ENCODE results near the gene ZNF354C.

Gene ZNF354C

DNA sequence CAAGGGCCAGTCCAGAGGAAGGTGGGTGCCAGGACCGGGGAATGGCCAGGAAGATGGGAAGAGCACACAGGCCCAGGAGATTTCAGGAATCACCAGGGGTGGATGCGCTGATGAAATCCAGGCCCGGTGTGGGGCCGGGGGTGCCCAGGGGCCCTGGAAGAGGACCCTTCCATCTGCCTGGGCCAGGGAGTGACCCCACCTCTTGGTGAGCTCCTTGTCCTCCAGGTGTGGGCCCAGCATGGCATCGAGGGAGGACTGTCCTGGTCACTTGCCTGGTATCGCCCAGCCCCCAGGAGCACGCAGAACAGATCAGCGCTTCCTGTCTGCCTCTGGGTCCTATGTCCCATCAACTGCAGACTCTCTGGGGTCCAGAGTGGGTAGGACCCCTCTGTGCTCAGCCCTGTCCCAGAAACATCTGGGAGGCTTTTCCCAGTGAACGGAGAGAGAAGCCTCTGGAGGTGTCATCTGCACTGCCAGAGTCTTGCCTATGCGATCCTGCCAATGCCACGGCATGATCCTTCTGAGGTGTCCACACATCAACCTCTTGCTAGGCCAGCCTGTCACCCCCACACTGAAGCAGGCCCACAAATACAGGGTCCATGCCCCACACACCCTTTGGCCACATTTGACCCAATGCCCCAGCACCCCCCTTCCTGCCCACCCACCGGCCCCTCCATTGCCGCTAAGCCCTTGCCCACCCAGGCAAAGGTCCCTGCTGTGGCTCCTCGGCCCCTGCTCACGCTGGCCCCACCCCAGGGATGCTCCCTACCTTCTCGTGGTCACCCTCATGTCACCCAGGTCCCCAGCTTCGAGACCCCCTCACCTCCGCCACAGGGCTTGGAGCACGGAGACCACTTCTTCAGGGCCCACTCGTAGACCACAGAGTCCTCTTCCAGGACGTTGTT is 67.2 kb downstream of the ZNF354C start:
- DNase-seq (ENCODE audit: low read depth) = no peak

DNA sequence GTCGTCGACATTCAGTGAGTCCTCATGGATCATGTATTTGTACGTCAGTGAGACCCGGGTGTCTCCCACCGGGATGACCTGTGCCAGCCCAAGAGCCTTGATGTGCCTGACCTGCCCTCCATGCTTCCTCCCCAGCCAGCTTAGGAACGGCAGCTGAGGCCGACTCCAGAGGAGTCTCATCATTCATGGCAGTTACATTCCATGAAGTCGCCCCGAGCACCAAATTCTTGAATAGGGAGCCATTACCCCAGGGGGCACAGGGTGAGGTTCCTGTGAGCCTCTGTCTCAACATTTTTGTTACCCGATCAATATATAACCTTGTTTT is 67.8 kb downstream of the ZNF354C start:
- no peak for DNase-seq (ENCODE audit: low read depth)

DNA sequence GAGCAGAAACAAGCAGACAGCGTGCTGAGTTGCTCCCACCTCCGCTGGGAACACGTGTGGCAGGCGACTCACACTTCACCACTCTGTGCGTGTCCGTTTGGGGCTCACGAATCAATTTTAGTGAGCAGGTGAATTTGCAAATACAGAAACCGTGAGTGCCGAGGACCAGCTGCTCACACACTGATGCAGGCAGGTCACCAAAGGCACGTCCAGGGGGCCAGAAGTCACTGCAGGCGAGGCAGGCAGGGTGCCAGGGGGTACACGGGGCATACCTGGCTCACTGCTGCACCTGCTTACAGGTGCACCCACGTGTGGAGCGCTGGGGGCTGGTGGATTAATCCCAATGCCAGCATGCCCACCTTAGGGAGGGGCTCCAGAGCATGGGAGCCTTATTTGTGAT is 68.8 kb downstream of the ZNF354C start:
- DNase-seq (ENCODE audit: low read depth) = no peak

DNA sequence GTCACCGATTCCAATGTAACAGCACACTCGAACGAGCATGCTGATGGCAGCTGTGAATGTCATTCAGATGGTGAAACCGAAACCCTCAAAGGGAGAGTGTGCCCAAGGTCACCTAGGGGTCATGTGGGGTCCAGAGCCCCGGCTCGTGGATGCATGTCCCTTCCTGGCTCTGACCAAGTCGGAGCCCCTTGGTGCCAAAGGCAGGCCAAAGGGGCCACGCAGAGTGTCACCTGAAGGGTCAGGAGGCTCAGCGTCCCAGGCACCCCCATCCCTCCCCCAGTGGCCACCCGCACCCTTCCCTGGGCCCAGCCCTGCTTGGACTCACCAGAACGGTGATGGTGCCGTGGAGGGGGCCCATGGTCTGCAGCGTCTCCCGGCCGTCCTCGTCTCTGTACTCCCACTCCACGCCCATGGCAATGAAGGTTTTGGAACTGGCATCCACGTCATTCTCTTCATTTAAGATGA is 69.5 kb downstream of the ZNF354C start:
- no peak for DNase-seq (ENCODE audit: low read depth)

DNA sequence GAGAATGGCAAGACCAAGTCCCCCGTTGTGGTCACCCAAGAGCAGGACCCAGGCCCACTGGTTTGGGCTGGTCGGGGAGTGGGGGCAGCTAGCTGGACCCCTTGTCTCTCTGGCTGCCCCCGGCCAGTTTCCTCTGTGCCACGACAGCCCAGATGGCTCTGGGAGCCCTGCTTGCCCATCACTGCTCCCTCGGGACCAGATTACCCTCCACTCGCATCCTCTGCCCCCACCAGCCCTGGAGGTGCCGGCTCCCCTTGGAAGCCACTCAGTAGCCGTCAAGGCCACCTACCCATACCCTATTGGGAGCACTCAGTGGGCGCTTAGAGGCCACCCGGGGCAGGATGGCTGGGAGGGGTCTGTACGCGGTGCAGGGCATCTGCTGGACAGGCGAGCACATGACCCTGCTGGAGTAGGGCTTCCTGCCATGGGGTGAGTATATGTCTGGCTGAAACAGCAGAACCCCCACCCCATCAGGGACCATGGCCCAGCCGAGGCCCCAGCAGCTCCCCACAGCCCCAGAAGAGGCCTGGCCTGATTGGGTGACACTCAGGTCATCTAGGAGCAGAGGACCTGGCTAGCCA is 70.0 kb downstream of the ZNF354C start:
- no peak for DNase-seq (ENCODE audit: low read depth)

DNA sequence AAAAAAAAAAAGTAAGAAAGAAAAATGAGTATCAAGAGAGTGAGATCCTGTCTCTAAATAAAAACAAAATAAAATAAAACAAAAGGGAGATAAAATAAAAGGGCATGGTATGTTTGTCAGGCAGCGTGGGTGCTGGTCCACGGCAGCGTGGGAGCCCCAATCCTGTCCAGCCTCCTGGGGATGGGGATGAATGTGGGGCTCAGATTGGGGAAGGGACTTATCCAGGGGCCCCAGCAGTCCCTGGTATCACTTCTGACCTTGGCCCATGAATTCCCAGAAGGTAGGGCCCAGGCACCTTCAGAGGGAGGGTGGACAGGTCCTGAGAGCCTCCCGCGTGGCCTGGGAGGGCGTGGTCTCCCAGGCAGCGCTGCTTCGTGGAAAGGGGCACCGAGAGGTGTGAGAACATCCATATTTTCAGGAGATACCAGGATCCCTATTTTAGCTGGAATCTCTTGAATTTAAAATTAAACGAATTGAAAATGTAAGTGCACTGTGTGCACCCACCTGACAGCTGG is 71.2 kb downstream of the ZNF354C start:
- no peak for DNase-seq (ENCODE audit: low read depth)

DNA sequence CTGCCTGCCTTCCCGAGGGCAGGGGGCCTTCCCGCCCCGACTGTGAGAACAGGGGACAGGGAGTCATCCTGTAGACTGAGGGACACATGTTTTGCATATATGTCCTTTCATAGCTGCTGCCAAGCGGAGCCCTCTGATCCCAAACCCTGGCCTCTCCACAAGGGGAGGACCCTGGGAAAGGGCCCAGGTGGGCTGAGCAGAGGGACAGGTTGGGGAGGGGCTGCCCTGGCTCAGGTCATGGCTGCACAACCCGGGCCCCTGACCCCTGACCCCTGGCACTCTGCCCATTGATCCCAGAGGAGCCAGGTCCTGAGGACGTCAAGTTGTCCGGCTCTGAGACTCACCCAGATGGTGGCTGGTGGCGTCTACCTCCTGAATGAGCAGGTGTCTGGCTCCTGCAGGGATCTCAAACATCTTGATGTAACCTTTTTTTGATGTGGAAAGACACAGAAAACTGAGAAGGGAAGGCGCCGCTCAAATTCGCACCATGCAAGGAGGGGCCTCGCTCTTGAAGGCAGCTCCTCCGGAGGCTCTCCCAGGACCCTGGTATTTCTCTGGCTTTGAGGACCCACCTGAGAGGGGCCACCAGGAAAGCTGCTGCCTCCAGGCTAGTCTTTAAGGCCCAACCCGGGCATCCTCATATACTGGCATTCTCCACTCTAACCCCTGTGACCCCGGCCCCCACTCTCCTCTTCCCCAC is 71.9 kb downstream of the ZNF354C start:
- no peak for DNase-seq (ENCODE audit: low read depth)

DNA sequence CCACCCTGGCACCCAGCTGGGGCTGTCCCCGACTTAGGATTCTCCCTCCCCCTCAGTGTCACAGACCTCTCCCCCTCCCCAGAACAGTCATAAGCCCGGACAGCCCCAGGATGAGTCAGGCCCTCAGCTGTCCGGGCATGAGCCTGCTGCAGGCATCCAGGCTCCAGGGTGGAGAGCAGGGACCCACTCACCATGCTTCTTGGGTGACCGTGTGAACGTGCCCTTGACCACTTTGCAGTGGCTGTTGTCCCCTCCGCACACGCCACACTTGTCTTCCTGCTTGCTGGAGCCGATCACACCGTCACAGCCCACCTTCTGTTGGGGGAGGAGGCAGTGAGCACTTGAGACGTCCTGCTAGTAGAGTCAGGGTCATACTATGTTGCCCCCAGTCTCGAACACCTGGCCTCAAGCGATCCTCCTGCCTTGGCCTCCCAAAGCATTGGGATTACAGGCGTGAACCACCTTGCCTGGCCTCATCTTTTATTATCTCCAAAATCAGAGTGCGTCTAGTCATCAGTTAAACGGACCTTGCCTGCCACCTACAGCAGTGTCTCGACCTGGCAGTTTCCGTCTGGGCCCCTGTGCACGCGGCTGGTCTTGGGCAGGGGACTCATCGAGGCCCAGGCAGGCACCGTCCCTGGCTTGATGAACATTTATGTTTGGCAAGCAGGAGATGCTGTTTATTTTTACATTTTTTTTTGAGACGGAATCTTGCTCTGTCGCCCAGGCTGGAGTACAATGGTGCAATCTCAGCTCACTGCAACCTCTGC is 72.6 kb downstream of the ZNF354C start:
- DNase-seq (ENCODE audit: low read depth) = no peak
